Panc1 (cell line): Measurements from ENCODE around the gene C2orf76. TPM values are rescaled to one million over a fixed set of nuclear protein-coding genes. Genes with fewer than 3 reads are reported as not detected.

ENCODE experiments used
- ATAC-seq: fragments of 200-7000 bp; cut with Tn5 transposase; 2 replicates; pipeline ENCODE4 v1.9.1; 2020; ENCODE audit warnings: mild to moderate bottlenecking, moderate library complexity
- BruUV-seq: library from RNA; stranded (reverse); fragments of 400-500 nt; replicated peaks from 2 replicates; lab custom pipeline; 2021; lab: Mats Ljungman, UMichigan
- CTCF ChIA-PET: fragments of 300-600 bp; sonication (Branson Sonifier 250); formaldehyde crosslinking; loops from one replicate; lab custom pipeline; 2022; ENCODE audit warnings: antibody characterized with exemption; lab: Charles Lee
- POLR2A ChIA-PET: fragments of 300-600 bp; sonication (Branson Sonifier 250); formaldehyde crosslinking; loops from one replicate; lab custom pipeline; 2022; ENCODE audit warnings: antibody characterized with exemption; lab: Charles Lee
- DNase-seq: peaks from one replicate; pipeline ENCODE4 v3.0.0-alpha.2; 2010; ENCODE audit warnings: low read depth, low spot score
- H3K27ac ChIP-seq: 2 replicates; pipeline ENCODE4 v1.5.1; 2011; ENCODE audit warnings: mild to moderate bottlenecking, low read length, inconsistent platforms
- H3K27me3 ChIP-seq: fragments of 200-500 bp; sonication (Bioruptor generic); 2 replicates; pipeline ENCODE4 v1.6.0; 2014; ENCODE audit warnings: low read length, inconsistent platforms; ENCODE audit not compliant: control insufficient read depth, insufficient read depth
- H3K36me3 ChIP-seq: fragments of 200-500 bp; sonication (Bioruptor generic); 2 replicates; pipeline ENCODE4 v1.5.1; 2014; ENCODE audit warnings: inconsistent platforms, mild to moderate bottlenecking, low read length, moderate library complexity; ENCODE audit not compliant: control insufficient read depth, insufficient read depth
- H3K4me1 ChIP-seq: 2 replicates; pipeline ENCODE4 v1.5.1; 2011; ENCODE audit warnings: inconsistent platforms, mild to moderate bottlenecking, low read length, moderate library complexity; ENCODE audit not compliant: control insufficient read depth, insufficient read depth
- H3K4me3 ChIP-seq, 2 experiments: 2 replicates each; pipeline ENCODE4 v1.5.1; 2011 to 2012; ENCODE audit warnings: low read depth in 2 of 2, low read length in 2 of 2, mild to moderate bottlenecking in 2 of 2, inconsistent platforms in 1 of 2, moderate library complexity in 1 of 2
- H3K9me3 ChIP-seq: fragments of 200-500 bp; sonication (Bioruptor generic); 2 replicates; pipeline ENCODE4 v1.5.1; 2014; ENCODE audit warnings: low read depth, mild to moderate bottlenecking, inconsistent platforms, low read length, moderate library complexity; ENCODE audit not compliant: control insufficient read depth, insufficient read depth
- CTCF ChIP-seq: fragments of 450-650 bp; IDR thresholded peaks from 2 replicates; pipeline ENCODE4 v1.5.1; 2017; ENCODE audit warnings: mild to moderate bottlenecking
- POLR2AphosphoS5 ChIP-seq: IDR thresholded peaks from 2 replicates; pipeline ENCODE4 v1.6.1; 2012; ENCODE audit warnings: mild to moderate bottlenecking, low read depth, low read length, moderate library complexity
- REST ChIP-seq, 2 experiments: IDR thresholded peaks; 2 replicates each; pipeline ENCODE4 v1.6.1; 2011 to 2012; ENCODE audit warnings: low read depth in 2 of 2, control low read depth in 1 of 2, low read length in 1 of 2, mild to moderate bottlenecking in 1 of 2, moderate library complexity in 1 of 2; ENCODE audit not compliant: insufficient read depth in 1 of 2
- SIN3A ChIP-seq: IDR thresholded peaks from 2 replicates; pipeline ENCODE4 v1.6.1; 2012; ENCODE audit warnings: low read depth, mild to moderate bottlenecking, low read length, moderate library complexity, borderline replicate concordance; ENCODE audit not compliant: insufficient read depth
- TCF7L2 ChIP-seq: IDR thresholded peaks from 2 replicates; pipeline ENCODE4 v1.6.1; 2011; ENCODE audit warnings: mild to moderate bottlenecking, low read depth, low read length, inconsistent platforms
- in situ Hi-C: cut with HindIII; loops from 2 replicates; pipeline ENCODE4 v1.10.0; 2016; ENCODE audit warnings: low sequenced_read_pairs, low pct_unique_long_range_greater_than_20kb
- intact Hi-C: fragments of 100-400 bp; cut with micrococcal nuclease; formaldehyde crosslinking; loops from one replicate; pipeline ENCODE4 v1.10.0; 2022; ENCODE audit not compliant: unreplicated experiment
- total RNA-seq: library from RNA; stranded (reverse); gene quantifications from one replicate; pipeline ENCODE4 v1.2.1, GENCODE V29; 2021; ENCODE audit not compliant: unreplicated experiment

Gene C2orf76
- total RNA-seq, 1 experiment from 2014 or later = 22.7 TPM

- ChIA-PET CTCF (interaction anchor here (0.6 kb wide), 1 partner anchor 38 kb away, joined by 11 read pairs; no protein-coding TSS in a partner anchor), POLR2A (interaction anchor here (0.7 kb wide), 1 partner anchor 291 kb away, joined by 9 read pairs; no protein-coding TSS in a partner anchor)
- H3K27ac ChIP-seq = no peak overlapping the region
- in situ Hi-C loops = no loop called here
- peaks cover 3% of the 10 kb centered on the region; the same call in 1 of the 2 replicates for H3K27me3 ChIP-seq
- intact Hi-C loops = no loop called here
- no peak for TF ChIP-seq SIN3A
- no peak for TF ChIP-seq TCF7L2
- no peak for TF ChIP-seq REST (IDR thresholded peaks at IDR 0.05; ENCODE audit: insufficient read depth in 1 of 2, low read depth in 2 of 2, low read length in 1 of 2)
- TF ChIP-seq CTCF = no peak
- TF ChIP-seq POLR2AphosphoS5 = no peak
- no peaks in the 10 kb centered on the region for H3K4me1 ChIP-seq
- no peak for ATAC-seq
- no peak for DNase-seq
- H3K36me3 ChIP-seq = no peaks in the 10 kb centered on the region
- H3K9me3 ChIP-seq = no peaks in the 10 kb centered on the region
- BruUV-seq = no TSS peak
- no peak overlapping the region for H3K4me3 ChIP-seq
Observed at GRCh38 chr2:119387381-119388129, 20.9 kb upstream of the C2orf76 start.

GRCh38 chr2:119385466-119385865, 18.8 kb upstream of the C2orf76 start:
- no peak overlapping the region for H3K27ac ChIP-seq
- in situ Hi-C loops (no loop called here), intact Hi-C loops (no loop called here)
- ChIA-PET POLR2A (no interaction called here), CTCF (no interaction called here)
- ATAC-seq (no peak), DNase-seq (no peak)
- no peak overlapping the region for H3K4me3 ChIP-seq
- H3K36me3 ChIP-seq = no peaks in the 10 kb centered on the region
- BruUV-seq = no TSS peak
- no peaks in the 10 kb centered on the region for H3K9me3 ChIP-seq
- no peaks in the 10 kb centered on the region for H3K4me1 ChIP-seq
- peaks cover 3% of the 10 kb centered on the region; the same call in 1 of the 2 replicates for H3K27me3 ChIP-seq
- no peak for TF ChIP-seq SIN3A
- no peak for TF ChIP-seq TCF7L2
- TF ChIP-seq CTCF = no peak
